NT2/D1 (cell line): ENCODE measurements around the gene ZNF365.

Experiments
- SUZ12 ChIP-seq: IDR thresholded peaks from 2 replicates; pipeline ENCODE4 v1.6.1; 2011; ENCODE audit not compliant: insufficient read length, insufficient read depth; ENCODE audit errors: extremely low read depth
- YY1 ChIP-seq: IDR thresholded peaks from 2 replicates; pipeline ENCODE4 v1.6.1; 2011; ENCODE audit not compliant: insufficient read length, insufficient read depth

GRCh38 chr10:62335326-62335725 lies 38.8 kb upstream of the ZNF365 start:
- TF ChIP-seq SUZ12, result no peak
- TF ChIP-seq YY1, result no peak
